Sigmoid colon (tissue), 3 donors: ENCODE measurements around the gene FECH.

ENCODE experiments used
- CTCF ChIP-seq, 4 experiments: fragments of 450-650 bp in 3 of 4; fragments of 200-600 bp in 1 of 4; IDR thresholded peaks; one replicate each; pipeline ENCODE4 v1.5.1; 2016 to 2019; ENCODE audit warnings: antibody characterized with exemption in 4 of 4, mild to moderate bottlenecking in 3 of 4, moderate library complexity in 2 of 4
- POLR2A ChIP-seq, 2 donors: fragments of 450-650 bp; IDR thresholded peaks; one replicate each; pipeline ENCODE4 v1.6.1; 2016; ENCODE audit warnings: antibody characterized with exemption in 2 of 2, mild to moderate bottlenecking in 2 of 2, moderate library complexity in 2 of 2

GRCh38 chr18:57516056-57516455, 70.4 kb downstream of the FECH start:
- TF ChIP-seq CTCF (IDR thresholded peaks at IDR 0.05) = no peak
- no peak for TF ChIP-seq POLR2A (IDR thresholded peaks at IDR 0.05)
